ENCODE measurements around the gene STAB2. TPM values are rescaled to one million over a fixed set of nuclear protein-coding genes. Genes with fewer than 3 reads are reported as not detected.

STAB2 gene
- total RNA-seq, 1 donor from 2014 or later, result not detected

DNA sequence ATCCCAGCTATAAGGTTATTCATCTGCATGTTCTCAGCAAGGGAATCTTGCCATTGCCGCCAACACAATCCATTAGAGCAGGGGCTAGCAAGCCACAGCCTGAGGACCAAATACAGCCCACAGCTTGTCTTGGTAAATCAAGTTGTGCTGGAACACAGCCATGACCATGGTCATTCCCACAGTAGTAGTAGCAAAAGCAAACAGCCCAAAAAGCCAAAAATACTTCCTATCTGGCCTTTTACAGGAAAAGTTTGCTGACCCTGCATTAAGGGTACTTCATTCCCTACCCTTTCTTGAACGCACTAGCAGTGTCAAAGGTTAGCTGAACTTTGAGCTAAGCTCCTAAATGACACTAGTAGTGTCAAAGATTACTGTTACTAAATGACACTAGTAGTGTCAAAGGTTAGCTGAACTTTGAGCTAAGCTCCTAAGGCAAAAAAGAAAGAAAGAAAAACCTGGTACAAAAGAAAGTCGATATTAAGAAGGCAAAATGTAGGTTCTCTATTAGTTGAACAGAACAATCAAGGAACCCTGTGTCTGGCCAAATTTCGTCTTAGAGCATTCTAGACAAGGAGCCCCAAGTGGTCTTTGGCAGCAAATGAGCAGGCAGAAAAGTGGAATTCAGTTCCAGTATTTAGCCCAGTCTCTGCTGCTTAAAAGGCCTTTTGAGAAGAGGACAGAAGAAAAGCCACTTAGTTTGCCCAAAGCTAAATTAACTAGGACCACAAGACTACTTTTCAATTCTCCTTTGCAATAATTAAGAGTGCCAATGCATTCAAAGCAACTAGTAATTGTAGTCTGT, 186.2 kb downstream of the STAB2 start:
- H3K36me3 ChIP-seq (ENCODE audit: control insufficient read depth, insufficient read depth, low read length), result peaks cover 2% of the 10 kb centered on the region
- no peak overlapping the region for H3K4me3 ChIP-seq (ENCODE audit: low read depth, low read length)
- H3K27me3 ChIP-seq (ENCODE audit: control insufficient read depth, insufficient read depth, low read length), result no peaks in the 10 kb centered on the region
- TF ChIP-seq, protein P1, sequence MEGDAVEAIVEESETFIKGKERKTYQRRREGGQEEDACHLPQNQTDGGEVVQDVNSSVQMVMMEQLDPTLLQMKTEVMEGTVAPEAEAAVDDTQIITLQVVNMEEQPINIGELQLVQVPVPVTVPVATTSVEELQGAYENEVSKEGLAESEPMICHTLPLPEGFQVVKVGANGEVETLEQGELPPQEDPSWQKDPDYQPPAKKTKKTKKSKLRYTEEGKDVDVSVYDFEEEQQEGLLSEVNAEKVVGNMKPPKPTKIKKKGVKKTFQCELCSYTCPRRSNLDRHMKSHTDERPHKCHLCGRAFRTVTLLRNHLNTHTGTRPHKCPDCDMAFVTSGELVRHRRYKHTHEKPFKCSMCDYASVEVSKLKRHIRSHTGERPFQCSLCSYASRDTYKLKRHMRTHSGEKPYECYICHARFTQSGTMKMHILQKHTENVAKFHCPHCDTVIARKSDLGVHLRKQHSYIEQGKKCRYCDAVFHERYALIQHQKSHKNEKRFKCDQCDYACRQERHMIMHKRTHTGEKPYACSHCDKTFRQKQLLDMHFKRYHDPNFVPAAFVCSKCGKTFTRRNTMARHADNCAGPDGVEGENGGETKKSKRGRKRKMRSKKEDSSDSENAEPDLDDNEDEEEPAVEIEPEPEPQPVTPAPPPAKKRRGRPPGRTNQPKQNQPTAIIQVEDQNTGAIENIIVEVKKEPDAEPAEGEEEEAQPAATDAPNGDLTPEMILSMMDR (IDR thresholded peaks at IDR 0.05; ENCODE audit: insufficient read depth, low read length, poor library complexity, severe bottlenecking), result no peak
- DNase-seq (ENCODE audit: low read depth), result no peak

DNA sequence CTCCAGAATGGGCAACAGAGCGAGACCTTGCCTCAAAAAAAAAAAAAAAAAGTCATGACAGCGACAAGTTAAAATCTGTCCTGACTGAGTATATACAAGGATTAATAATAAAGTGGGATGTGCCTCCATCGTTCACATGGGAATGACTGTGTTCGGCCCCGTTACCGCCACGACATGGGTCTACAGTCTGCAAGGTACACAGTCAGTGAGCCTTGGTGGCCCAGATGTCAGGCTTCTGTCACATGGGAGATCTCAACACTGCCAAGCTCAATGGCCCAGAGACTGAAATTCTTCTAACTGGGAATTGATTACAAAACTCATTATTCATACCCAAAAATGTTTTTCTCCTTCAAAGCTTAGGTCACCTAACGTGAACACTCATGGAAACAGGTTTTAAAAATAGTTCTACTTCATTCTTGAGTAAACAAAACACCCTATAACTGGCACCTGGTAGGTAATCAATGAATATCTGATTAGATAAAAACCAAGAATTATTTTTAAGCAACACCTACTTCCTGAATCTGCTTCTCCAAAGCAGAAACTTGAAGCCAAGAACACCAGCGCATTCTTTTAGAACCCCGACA, 188.0 kb downstream of the STAB2 start:
- H3K4me3 ChIP-seq (ENCODE audit: low read depth, low read length), result no peak overlapping the region
- DNase-seq (ENCODE audit: low read depth), result no peak
- TF ChIP-seq, protein P1 (IDR thresholded peaks at IDR 0.05; ENCODE audit: insufficient read depth, low read length, poor library complexity, severe bottlenecking), result no peak
- peaks cover 1% of the 10 kb centered on the region for H3K36me3 ChIP-seq (ENCODE audit: control insufficient read depth, insufficient read depth, low read length)
- H3K27me3 ChIP-seq (ENCODE audit: control insufficient read depth, insufficient read depth, low read length), result no peaks in the 10 kb centered on the region

DNA sequence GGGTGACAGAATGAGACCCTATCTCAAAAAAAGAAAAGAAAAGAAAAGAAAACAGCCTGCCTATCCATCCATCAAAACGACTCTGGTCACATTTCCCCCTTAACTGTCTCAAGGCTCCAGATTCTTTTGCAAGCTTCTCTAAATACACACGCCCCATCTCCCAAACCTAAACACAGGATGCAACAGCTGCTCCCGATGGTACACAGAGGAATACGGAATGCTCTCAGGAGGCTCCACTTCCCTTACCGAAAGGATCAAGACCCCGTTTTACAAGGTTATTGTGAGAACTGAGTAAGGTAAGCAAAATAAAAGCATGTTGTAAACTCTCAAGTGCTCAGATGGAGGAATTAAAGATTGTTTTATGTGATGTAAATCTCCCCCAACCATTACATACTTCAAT, 191.7 kb downstream of the STAB2 start:
- H3K27me3 ChIP-seq (ENCODE audit: control insufficient read depth, insufficient read depth, low read length), result no peaks in the 10 kb centered on the region
- TF ChIP-seq, protein P1 (IDR thresholded peaks at IDR 0.05; ENCODE audit: insufficient read depth, low read length, poor library complexity, severe bottlenecking), result no peak
- H3K36me3 ChIP-seq (ENCODE audit: control insufficient read depth, insufficient read depth, low read length), result peaks cover 1% of the 10 kb centered on the region
- no peak for DNase-seq (ENCODE audit: low read depth)
- H3K4me3 ChIP-seq (ENCODE audit: low read depth, low read length), result no peak overlapping the region

DNA sequence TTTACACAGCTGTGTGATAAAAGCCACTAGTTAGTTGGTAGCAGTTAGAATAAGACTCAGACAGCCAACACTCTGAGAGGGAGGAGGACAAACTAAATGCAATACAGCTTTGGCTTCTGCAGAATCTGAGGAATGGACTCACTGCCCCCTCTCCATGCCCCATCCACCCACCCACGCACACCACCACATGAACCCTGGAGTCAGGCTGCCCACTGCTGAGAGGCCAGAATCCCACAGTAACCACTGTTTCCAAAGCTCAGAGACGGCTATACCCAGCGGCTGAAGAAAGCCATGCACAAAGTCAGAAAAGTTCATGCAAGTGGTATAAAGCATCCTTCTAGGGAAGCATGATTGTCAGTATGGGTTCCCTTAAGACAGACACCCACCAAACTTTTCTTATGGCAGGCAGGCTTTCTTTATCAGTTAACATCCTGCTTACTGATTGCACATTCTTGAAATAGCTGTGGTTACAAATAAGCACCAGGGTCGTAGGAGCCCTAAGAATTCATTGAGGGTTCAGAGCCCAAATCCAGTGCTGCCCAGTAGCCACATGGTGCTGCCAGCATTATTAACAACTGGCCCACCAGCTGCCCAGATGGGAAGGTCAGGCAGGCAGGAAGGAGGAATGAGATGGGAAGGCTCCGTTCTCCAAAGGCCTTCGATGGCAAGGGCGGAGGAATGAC, 192.5 kb downstream of the STAB2 start:
- H3K27me3 ChIP-seq (ENCODE audit: control insufficient read depth, insufficient read depth, low read length), result no peaks in the 10 kb centered on the region
- TF ChIP-seq, protein P1 (IDR thresholded peaks at IDR 0.05; ENCODE audit: insufficient read depth, low read length, poor library complexity, severe bottlenecking), result no peak
- H3K36me3 ChIP-seq (ENCODE audit: control insufficient read depth, insufficient read depth, low read length), result peaks cover 1% of the 10 kb centered on the region
- H3K4me3 ChIP-seq (ENCODE audit: low read depth, low read length), result no peak overlapping the region
- no peak for DNase-seq (ENCODE audit: low read depth)

DNA sequence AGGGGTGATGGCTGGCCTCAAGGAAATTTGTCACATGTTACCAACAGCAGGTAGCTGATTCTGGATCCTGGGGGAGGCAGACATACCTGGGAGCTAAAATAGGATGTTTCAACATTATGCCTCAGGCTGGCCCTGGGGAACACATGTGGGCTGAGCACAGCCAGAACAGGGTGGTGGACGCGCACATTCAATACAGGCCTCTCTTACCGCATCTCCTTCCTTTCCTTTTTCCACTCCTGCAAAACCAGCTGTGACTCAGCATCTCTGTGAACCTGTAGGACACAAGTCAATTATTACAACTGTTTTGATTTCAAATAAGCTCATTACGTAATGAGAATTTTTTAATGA, 193.0 kb downstream of the STAB2 start:
- TF ChIP-seq, protein P1 (IDR thresholded peaks at IDR 0.05; ENCODE audit: insufficient read depth, low read length, poor library complexity, severe bottlenecking), result no peak
- DNase-seq (ENCODE audit: low read depth), result no peak
- Histone ChIP-seq H3K27me3 (ENCODE audit: control insufficient read depth, insufficient read depth, low read length) (no peaks in the 10 kb centered on the region), H3K4me3 (ENCODE audit: low read depth, low read length) (no peak overlapping the region), H3K36me3 (ENCODE audit: control insufficient read depth, insufficient read depth, low read length) (peaks cover 1% of the 10 kb centered on the region)
